WTC11 (cell line): ENCODE data around the gene WDHD1. TPM values are rescaled to one million over a fixed set of nuclear protein-coding genes. Genes with fewer than 3 reads are reported as not detected.

Experiments
- ATAC-seq: fragments of 200-7000 bp; cut with Tn5 transposase; 2 replicates; pipeline ENCODE4 v1.10.0; 2021; ENCODE audit warnings: mild to moderate bottlenecking, moderate library complexity
- CTCF ChIA-PET: fragments of 300-600 bp; sonication (Branson Sonifier 250); formaldehyde crosslinking; loops from one replicate; lab custom pipeline; 2021; ENCODE audit warnings: antibody characterized with exemption; lab: Charles Lee
- POLR2A ChIA-PET: fragments of 350-600 bp; sonication (Branson Sonifier 250); formaldehyde crosslinking; loops from one replicate; lab custom pipeline; 2021; ENCODE audit warnings: antibody characterized with exemption; lab: Charles Lee
- DNase-seq: peaks from one replicate; pipeline ENCODE4 v3.0.0; 2021; ENCODE audit warnings: low spot score
- H3K27ac Mint-ChIP-seq: 2 replicates; pipeline ENCODE4 v1.8.0; 2021; ENCODE audit warnings: mixed read lengths
- H3K27me3 Mint-ChIP-seq: 2 replicates; pipeline ENCODE4 v1.8.0; 2021; ENCODE audit warnings: low read depth, mild to moderate bottlenecking, moderate library complexity, mixed read lengths
- H3K36me3 Mint-ChIP-seq: 2 replicates; pipeline ENCODE4 v1.8.0; 2021; ENCODE audit warnings: mixed read lengths
- H3K4me1 Mint-ChIP-seq: 2 replicates; pipeline ENCODE4 v1.8.0; 2022; ENCODE audit warnings: mixed read lengths
- H3K4me3 Mint-ChIP-seq: 2 replicates; pipeline ENCODE4 v1.8.0; 2021; ENCODE audit warnings: mild to moderate bottlenecking, moderate library complexity, mixed read lengths
- H3K9me3 Mint-ChIP-seq: 2 replicates; pipeline ENCODE4 v1.8.0; 2021; ENCODE audit warnings: mixed read lengths
- ERG ChIP-seq: fragments of 250-450 bp; sonication (Bioruptor Pico); IDR thresholded peaks from 2 replicates; pipeline ENCODE4 v1.8.0; 2021; ENCODE audit warnings: mild to moderate bottlenecking
- FOXK1 ChIP-seq: sonication (generic); formaldehyde crosslinking; IDR thresholded peaks from 2 replicates; pipeline ENCODE4 v1.8.0; 2022; ENCODE audit warnings: mild to moderate bottlenecking, moderate library complexity, missing genetic modification reagents
- FOXP1 ChIP-seq: sonication (generic); formaldehyde crosslinking; IDR thresholded peaks from 2 replicates; pipeline ENCODE4 v1.8.0; 2022; ENCODE audit warnings: missing genetic modification reagents, mild to moderate bottlenecking, moderate library complexity, borderline replicate concordance
- GTF2I ChIP-seq: fragments of 250-450 bp; sonication (Bioruptor Pico); conservative IDR thresholded peaks from 2 replicates; pipeline ENCODE4 v1.4.0; 2021; ENCODE audit warnings: mild to moderate bottlenecking
- JAZF1 ChIP-seq: fragments of 250-450 bp; sonication (Bioruptor Pico); IDR thresholded peaks from 2 replicates; pipeline ENCODE4 v1.9.0; 2021; ENCODE audit warnings: moderate library complexity, mild to moderate bottlenecking, inconsistent platforms
- MYBL2 ChIP-seq: sonication (generic); formaldehyde crosslinking; IDR thresholded peaks from 2 replicates; pipeline ENCODE4 v1.8.1; 2023; ENCODE audit warnings: mild to moderate bottlenecking, moderate library complexity, missing genetic modification reagents
- NFYB ChIP-seq: sonication (generic); formaldehyde crosslinking; conservative IDR thresholded peaks from 2 replicates; pipeline ENCODE4 v1.8.0; 2022; ENCODE audit warnings: low read depth, missing genetic modification reagents
- RORB ChIP-seq: fragments of 250-450 bp; sonication (Bioruptor Pico); IDR thresholded peaks from 2 replicates; pipeline ENCODE4 v1.9.0; 2021; ENCODE audit warnings: mild to moderate bottlenecking
- TCF7 ChIP-seq: sonication (generic); formaldehyde crosslinking; IDR thresholded peaks from 2 replicates; pipeline ENCODE4 v1.8.0; 2022; ENCODE audit warnings: mild to moderate bottlenecking, low read depth, missing genetic modification reagents, moderate library complexity
- ZBTB21 ChIP-seq: sonication (generic); formaldehyde crosslinking; IDR thresholded peaks from 2 replicates; pipeline ENCODE4 v1.8.1; 2023; ENCODE audit warnings: mild to moderate bottlenecking, missing genetic modification reagents, borderline replicate concordance
- ZBTB43 ChIP-seq: sonication (generic); formaldehyde crosslinking; IDR thresholded peaks from 2 replicates; pipeline ENCODE4 v1.8.1; 2023; ENCODE audit warnings: mild to moderate bottlenecking, missing genetic modification reagents
- ZNF121 ChIP-seq: sonication (generic); formaldehyde crosslinking; IDR thresholded peaks from 2 replicates; pipeline ENCODE4 v1.8.0; 2023; ENCODE audit warnings: missing genetic modification reagents
- ZNF281 ChIP-seq: sonication (generic); formaldehyde crosslinking; IDR thresholded peaks from 2 replicates; pipeline ENCODE4 v1.8.0; 2023; ENCODE audit warnings: mild to moderate bottlenecking, missing genetic modification reagents
- ZNF396 ChIP-seq: fragments of 250-450 bp; sonication (Bioruptor Pico); IDR thresholded peaks from 2 replicates; pipeline ENCODE4 v1.8.0; 2021; ENCODE audit warnings: mild to moderate bottlenecking, moderate library complexity, borderline replicate concordance
- total RNA-seq: library from RNA; stranded (reverse); gene quantifications from 3 replicates; pipeline ENCODE4 v1.2.3, GENCODE V29; 2021
- TF ChIP-seq, protein P1 (sequence below): sonication (generic); formaldehyde crosslinking; IDR thresholded peaks from 2 replicates; pipeline ENCODE4 v1.8.0; 2022; ENCODE audit warnings: missing genetic modification reagents
- TF ChIP-seq, protein P2 (sequence below): sonication (generic); formaldehyde crosslinking; IDR thresholded peaks from 2 replicates; pipeline ENCODE4 v1.8.1; 2022; ENCODE audit warnings: mild to moderate bottlenecking, moderate library complexity, missing genetic modification reagents
- TF ChIP-seq, protein P3 (sequence below): sonication (generic); formaldehyde crosslinking; IDR thresholded peaks from 2 replicates; pipeline ENCODE4 v1.8.1; 2023; ENCODE audit warnings: mild to moderate bottlenecking, missing genetic modification reagents, moderate library complexity
- TF ChIP-seq, protein P4 (sequence below): sonication (generic); formaldehyde crosslinking; IDR thresholded peaks from 2 replicates; pipeline ENCODE4 v1.8.0; 2022; ENCODE audit warnings: mild to moderate bottlenecking, missing genetic modification reagents
- TF ChIP-seq, protein P5 (sequence below): sonication (generic); formaldehyde crosslinking; IDR thresholded peaks from 2 replicates; pipeline ENCODE4 v1.8.1; 2023; ENCODE audit warnings: mild to moderate bottlenecking, missing genetic modification reagents
- TF ChIP-seq, protein P6 (sequence below): sonication (generic); formaldehyde crosslinking; IDR thresholded peaks from 2 replicates; pipeline ENCODE4 v1.8.0; 2022; ENCODE audit warnings: mild to moderate bottlenecking, missing genetic modification reagents

The WDHD1 gene
- total RNA-seq, 1 experiment from 2014 or later, result 76.1 TPM

GRCh38 chr14:54929556-54929955 is 97.3 kb downstream of the WDHD1 start:
- H3K27me3 Mint-ChIP-seq, result no peaks in the 10 kb centered on the region
- CTCF ChIA-PET, result no interaction called here
- no peak for ATAC-seq
- H3K27ac Mint-ChIP-seq, result no peak overlapping the region
- H3K4me3 Mint-ChIP-seq, result no peak overlapping the region
- TF ChIP-seq FOXK1 (CRISPR knock-in tag), result no peak
- TF ChIP-seq ZBTB43 (CRISPR knock-in tag), result no peak
- TF ChIP-seq NFYB (CRISPR knock-in tag), result no peak
- TF ChIP-seq ZNF281, result no peak
- TF ChIP-seq, protein P1, sequence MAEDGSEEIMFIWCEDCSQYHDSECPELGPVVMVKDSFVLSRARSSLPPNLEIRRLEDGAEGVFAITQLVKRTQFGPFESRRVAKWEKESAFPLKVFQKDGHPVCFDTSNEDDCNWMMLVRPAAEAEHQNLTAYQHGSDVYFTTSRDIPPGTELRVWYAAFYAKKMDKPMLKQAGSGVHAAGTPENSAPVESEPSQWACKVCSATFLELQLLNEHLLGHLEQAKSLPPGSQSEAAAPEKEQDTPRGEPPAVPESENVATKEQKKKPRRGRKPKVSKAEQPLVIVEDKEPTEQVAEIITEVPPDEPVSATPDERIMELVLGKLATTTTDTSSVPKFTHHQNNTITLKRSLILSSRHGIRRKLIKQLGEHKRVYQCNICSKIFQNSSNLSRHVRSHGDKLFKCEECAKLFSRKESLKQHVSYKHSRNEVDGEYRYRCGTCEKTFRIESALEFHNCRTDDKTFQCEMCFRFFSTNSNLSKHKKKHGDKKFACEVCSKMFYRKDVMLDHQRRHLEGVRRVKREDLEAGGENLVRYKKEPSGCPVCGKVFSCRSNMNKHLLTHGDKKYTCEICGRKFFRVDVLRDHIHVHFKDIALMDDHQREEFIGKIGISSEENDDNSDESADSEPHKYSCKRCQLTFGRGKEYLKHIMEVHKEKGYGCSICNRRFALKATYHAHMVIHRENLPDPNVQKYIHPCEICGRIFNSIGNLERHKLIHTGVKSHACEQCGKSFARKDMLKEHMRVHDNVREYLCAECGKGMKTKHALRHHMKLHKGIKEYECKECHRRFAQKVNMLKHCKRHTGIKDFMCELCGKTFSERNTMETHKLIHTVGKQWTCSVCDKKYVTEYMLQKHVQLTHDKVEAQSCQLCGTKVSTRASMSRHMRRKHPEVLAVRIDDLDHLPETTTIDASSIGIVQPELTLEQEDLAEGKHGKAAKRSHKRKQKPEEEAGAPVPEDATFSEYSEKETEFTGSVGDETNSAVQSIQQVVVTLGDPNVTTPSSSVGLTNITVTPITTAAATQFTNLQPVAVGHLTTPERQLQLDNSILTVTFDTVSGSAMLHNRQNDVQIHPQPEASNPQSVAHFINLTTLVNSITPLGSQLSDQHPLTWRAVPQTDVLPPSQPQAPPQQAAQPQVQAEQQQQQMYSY, result no peak
- TF ChIP-seq, protein P2, sequence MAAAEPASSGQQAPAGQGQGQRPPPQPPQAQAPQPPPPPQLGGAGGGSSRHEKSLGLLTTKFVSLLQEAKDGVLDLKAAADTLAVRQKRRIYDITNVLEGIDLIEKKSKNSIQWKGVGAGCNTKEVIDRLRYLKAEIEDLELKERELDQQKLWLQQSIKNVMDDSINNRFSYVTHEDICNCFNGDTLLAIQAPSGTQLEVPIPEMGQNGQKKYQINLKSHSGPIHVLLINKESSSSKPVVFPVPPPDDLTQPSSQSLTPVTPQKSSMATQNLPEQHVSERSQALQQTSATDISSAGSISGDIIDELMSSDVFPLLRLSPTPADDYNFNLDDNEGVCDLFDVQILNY, result no peak
- TF ChIP-seq, protein P3, sequence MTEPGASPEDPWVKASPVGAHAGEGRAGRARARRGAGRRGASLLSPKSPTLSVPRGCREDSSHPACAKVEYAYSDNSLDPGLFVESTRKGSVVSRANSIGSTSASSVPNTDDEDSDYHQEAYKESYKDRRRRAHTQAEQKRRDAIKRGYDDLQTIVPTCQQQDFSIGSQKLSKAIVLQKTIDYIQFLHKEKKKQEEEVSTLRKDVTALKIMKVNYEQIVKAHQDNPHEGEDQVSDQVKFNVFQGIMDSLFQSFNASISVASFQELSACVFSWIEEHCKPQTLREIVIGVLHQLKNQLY, result no peak
- TF ChIP-seq, protein P4, sequence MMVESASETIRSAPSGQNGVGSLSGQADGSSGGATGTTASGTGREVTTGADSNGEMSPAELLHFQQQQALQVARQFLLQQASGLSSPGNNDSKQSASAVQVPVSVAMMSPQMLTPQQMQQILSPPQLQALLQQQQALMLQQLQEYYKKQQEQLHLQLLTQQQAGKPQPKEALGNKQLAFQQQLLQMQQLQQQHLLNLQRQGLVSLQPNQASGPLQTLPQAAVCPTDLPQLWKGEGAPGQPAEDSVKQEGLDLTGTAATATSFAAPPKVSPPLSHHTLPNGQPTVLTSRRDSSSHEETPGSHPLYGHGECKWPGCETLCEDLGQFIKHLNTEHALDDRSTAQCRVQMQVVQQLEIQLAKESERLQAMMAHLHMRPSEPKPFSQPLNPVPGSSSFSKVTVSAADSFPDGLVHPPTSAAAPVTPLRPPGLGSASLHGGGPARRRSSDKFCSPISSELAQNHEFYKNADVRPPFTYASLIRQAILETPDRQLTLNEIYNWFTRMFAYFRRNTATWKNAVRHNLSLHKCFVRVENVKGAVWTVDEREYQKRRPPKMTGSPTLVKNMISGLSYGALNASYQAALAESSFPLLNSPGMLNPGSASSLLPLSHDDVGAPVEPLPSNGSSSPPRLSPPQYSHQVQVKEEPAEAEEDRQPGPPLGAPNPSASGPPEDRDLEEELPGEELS, result no peak
- no peak for TF ChIP-seq ERG
- TF ChIP-seq FOXP1 (CRISPR knock-in tag), result no peak
- TF ChIP-seq ZNF121 (CRISPR knock-in tag), result no peak
- TF ChIP-seq, protein P5, sequence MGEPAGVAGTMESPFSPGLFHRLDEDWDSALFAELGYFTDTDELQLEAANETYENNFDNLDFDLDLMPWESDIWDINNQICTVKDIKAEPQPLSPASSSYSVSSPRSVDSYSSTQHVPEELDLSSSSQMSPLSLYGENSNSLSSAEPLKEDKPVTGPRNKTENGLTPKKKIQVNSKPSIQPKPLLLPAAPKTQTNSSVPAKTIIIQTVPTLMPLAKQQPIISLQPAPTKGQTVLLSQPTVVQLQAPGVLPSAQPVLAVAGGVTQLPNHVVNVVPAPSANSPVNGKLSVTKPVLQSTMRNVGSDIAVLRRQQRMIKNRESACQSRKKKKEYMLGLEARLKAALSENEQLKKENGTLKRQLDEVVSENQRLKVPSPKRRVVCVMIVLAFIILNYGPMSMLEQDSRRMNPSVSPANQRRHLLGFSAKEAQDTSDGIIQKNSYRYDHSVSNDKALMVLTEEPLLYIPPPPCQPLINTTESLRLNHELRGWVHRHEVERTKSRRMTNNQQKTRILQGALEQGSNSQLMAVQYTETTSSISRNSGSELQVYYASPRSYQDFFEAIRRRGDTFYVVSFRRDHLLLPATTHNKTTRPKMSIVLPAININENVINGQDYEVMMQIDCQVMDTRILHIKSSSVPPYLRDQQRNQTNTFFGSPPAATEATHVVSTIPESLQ (CRISPR knock-in tag), result no peak
- no peak for TF ChIP-seq MYBL2 (CRISPR knock-in tag)
- TF ChIP-seq RORB (CRISPR knock-in tag), result no peak
- TF ChIP-seq, protein P6, sequence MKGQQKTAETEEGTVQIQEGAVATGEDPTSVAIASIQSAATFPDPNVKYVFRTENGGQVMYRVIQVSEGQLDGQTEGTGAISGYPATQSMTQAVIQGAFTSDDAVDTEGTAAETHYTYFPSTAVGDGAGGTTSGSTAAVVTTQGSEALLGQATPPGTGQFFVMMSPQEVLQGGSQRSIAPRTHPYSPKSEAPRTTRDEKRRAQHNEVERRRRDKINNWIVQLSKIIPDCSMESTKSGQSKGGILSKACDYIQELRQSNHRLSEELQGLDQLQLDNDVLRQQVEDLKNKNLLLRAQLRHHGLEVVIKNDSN, result no peak
- TF ChIP-seq ZBTB21 (CRISPR knock-in tag), result no peak
- no peak for TF ChIP-seq JAZF1
- TF ChIP-seq ZNF396 (CRISPR knock-in tag), result no peak
- TF ChIP-seq TCF7 (CRISPR knock-in tag), result no peak
- no peak for TF ChIP-seq GTF2I (CRISPR knock-in tag)
- TF ChIP-seq, all 79 proteins: peak for 0
- H3K9me3 Mint-ChIP-seq, result no peaks in the 10 kb centered on the region
- no peaks in the 10 kb centered on the region for H3K4me1 Mint-ChIP-seq
- no peak for DNase-seq
- POLR2A ChIA-PET, result no interaction called here
- no peaks in the 10 kb centered on the region for H3K36me3 Mint-ChIP-seq
